Ecto neural progenitor cell (in vitro differentiated cells): ENCODE results near the gene KLHL22.
A peak's percentile ranks its signal among the peaks of the same experiment; 100 is the strongest.

Experiments
- DNase-seq: peaks from one replicate; pipeline ENCODE4 v3.0.0-alpha.2; 2018; ENCODE audit warnings: low spot score

The KLHL22 gene

DNA sequence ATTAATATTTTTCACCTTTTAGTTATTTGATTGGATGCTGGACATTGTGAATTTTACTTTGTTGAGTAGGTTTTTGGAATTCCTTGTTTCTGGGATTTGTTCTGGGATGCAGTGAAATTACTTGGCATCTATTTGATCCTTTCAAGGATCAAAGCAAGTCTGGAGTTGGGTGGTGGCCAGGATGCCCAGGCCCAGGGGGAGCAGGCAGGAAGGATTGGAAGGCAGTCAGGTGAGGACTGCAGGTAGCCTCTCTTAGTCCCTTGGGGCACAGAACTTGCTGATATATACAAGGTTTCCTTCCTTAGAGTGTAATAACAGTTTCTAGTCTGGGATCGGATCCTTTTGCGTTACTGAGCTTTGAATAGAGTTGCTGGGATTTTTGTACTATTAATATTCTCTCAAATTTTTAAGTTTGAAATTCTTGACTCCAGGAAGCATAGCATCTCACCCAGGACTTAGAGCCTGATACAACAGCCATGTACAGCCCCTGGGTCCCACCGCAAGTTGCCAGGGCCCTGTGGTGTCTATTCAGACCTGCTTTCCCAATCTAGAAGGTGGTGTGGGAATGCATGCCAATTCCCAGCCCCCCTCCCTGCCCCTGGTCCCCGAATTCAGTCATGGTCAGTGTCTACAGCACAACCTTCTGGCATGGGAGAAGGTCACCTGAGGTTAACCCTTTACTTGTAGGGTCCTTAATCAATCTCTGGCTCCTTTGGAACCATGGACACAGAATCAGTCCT, 95.6 kb downstream of the KLHL22 start:
- peak; percentile 7 for DNase-seq

DNA sequence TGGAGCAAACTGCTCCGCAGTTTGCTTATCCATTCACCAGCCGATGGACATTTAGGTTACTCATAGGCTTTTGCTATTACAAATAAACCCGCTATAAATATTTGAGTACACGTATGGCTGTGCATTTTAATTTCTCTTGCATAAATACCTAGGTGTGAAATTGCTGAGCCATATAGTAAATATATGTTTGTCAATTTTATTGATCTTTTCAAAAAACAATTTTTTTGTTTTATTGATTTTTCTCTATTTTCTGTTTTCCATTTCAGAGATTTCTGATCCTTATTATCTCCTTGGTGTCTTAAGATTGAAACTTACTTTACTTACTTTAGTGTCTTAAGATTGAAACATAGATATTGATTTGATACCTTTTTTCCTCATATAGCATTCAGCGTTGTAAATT, 97.2 kb downstream of the KLHL22 start:
- DNase-seq = no peak

DNA sequence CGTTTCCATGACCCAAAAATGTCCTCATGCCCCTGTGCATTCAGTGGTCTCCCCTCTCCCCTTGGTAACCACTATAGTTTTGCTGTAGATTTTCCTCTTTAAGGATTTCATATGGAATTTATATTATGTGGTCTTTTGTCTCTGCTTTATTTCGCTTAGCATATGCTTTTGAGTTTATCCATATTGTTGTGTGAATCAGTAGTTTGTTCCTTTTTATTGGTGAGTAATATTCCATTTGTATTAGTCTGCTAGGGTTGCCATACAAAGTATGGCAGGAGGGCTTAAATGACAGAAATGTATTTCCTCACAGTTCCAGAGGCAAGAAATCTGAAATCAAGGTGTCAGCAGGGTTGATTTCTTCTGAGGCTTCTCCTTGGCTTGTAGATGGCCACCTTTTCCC, 98.1 kb downstream of the KLHL22 start:
- peak; percentile 0 for DNase-seq

DNA sequence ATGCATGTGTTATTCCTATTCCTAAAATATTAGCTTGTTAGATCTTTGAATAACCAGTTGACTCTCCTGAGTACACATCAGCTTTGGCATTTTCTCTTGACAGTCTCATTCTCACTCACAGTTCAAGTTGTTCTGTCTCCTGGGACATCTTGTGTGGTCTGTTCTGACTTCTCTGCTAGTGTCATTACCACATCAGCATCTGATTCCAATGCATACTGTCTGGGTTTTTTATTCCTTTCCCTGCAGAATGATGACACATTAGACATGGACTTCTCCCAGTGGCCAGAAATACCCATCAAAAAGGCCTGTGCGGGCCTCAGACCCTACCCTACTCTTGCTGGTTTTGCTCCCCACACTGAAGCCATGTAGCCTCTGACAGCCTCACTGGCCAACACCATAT, 99.0 kb downstream of the KLHL22 start:
- DNase-seq = peak; percentile 12

DNA sequence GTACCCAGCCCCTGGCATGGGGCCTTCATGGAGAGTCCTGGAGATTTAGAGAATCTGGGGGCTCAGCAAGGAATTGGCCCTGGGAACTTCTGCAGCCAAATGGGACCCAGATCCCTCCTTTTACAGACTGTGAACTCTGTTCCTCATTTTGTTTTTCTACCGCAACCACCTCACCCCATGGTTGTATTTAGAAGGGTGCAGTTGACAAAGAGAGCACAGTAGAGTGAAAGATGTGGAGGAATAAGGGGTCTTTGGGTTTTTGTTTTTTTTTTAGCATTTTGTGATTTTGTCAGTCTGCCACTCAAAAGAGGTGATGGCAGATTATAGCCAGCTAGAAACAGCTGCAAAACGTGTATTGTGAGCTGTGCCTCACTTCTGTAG, 99.7 kb downstream of the KLHL22 start:
- no peak for DNase-seq

DNA sequence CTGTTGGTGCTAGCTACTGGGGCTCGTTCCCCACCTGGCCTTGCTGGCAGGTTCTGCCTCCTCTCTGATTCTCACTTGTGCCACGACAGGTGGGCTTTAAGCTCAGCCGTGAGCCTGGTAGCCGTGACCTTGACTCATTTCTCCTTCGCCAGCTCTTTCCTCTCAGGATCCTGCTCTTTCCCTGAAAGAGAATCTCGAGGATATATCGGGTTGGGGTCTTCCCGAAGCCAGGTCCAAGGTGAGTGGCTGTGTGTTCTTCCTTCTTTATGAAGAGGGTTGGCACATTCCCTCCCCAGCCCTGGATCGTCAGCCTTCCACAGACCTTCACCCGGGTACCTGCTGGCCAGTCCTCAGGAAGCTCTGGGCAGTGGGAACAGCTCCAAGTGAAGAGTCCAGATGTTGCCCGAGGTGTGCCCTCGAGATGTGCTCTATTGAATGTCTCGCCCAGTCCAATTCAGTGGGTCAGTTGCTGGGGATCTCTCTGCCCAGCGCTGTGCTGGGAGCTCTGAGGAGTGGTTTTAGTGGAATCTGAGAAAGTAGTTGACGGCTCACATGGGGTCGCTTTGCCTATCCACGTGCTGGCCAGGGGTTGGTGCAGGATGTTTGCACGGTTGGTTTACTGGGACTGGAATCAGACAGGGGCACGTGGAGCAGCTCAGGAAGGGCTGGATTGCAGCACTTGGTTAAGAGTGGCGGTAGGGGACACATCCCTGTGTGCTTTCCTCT, 100.3 kb downstream of the KLHL22 start:
- DNase-seq = peak; percentile 46

DNA sequence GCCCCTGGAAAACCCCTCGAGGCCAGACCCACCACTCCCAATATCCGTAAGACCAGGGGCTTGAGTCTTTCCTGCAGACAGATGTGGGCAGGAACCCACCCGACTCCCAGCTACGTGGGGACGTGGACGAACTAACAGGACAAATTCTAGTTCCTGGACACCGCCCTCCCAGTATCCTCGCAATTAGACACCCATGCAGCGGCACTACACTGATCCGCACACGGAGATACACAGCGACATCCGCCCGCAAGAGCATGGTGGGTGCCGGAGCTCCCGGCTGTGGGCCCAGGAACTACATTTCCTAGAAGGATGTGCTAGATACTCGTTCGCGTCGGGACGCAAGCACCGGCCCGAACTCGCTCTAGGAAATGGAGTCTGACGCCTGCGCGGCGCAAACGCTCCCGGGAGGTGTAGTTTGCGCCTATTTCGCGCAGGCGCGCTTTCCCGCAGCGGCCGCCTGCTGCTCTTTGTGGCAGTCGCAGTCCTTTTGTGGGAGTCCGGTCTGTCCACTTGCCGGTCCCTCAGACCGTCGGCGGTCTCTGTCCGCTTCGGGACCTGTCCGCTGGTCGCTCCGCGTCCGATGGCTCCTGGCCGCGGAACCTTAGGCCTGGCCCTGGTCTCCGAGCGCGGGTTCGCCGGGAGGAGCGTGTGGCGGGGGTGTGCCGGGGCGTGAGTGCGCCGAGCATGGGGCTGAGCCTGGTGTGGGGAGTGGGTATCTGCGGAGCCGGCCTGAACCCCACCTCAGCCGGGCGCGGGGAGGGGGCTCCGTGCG, 101.7 kb downstream of the KLHL22 start, which contains the start of gene ZNF74:
ZNF74 (plus strand) TSS at position 447 of the 772 bp plus-strand sequence. CDS start 478 bp downstream, outside the sequence.
- DNase-seq = peak; percentile 93

DNA sequence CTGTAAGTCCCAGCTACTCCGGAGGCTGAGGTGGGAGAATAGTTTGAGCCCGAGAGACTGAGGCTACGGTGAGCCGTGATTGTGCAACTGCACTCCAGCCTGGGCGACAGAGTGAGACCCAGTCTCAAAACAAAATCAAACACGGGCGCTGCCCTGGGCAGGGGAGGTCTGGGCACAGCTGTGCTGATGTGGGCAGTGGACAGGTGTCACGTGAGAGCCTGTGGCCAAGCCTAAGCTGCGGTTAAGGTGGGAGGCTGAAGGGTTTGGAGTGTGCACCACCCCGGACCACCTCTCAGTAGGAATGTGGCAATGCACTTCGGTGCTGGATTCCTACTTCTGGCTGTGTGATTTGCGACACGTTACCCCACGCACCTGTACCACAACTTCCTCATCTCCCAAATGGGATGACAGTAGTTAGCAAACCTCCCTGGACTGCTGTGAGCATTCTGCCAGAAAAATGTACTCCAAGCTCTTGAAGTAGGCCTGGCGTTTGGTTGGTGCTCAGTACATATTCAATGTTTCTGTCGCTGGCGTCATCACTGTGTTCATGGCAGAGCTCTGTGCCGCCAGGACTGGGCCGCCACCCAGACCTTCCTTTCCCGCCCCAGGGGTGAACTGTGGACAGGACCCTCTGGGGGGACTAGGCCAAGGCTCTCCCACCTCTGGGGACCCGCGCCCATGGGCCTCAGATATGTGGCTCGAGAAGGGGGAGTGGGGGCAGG, 102.5 kb downstream of the KLHL22 start:
- DNase-seq = no peak

DNA sequence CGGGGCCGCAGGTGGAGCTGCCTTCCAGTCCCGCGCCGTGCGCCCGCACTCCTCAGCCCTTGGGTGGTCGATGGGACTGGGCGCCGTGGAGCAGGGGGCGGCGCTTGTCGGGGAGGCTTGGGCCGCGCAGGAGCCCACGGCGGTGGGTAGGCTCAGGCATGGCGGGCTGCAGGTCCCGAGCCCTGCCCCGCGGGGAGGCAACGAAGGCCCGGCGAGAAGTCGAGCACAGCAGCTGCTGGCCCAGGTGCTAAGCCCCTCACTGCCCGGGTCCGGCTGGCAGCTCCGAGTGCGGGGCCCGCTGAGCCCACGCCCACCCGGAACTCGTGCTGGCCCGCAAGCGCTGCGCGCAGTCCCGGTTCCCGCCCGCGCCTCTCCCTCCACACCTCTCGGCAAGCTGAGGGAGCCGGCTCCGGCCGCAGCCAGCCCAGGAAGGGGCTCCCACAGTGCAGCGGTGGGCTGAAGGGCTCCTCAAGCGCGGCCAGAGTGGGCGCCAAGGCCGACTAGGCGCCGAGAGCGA, 103.2 kb downstream of the KLHL22 start:
- peak; percentile 30 for DNase-seq
